Type B pancreatic cell (in vitro differentiated cells): ENCODE results near the gene SALL1. TPM values are rescaled to one million over a fixed set of nuclear protein-coding genes. Genes with fewer than 3 reads are reported as not detected.
A peak's percentile ranks its signal among the peaks of the same experiment; 100 is the strongest.

Experiments
- DNase-seq: peaks from one replicate; pipeline ENCODE4 v3.0.0; 2021; ENCODE audit warnings: mixed read lengths; ENCODE audit not compliant: unreplicated experiment; ENCODE audit errors: extremely low spot score
- H3K27ac Mint-ChIP-seq: 2 replicates; pipeline ENCODE4 v1.8.0; 2021; ENCODE audit warnings: mild to moderate bottlenecking, mixed read lengths
- H3K27me3 Mint-ChIP-seq: 2 replicates; pipeline ENCODE4 v1.8.0; 2021; ENCODE audit warnings: mixed read lengths
- H3K36me3 Mint-ChIP-seq: 2 replicates; pipeline ENCODE4 v1.8.0; 2021; ENCODE audit warnings: mixed read lengths
- H3K4me1 Mint-ChIP-seq: one replicate; pipeline ENCODE4 v1.8.0; 2021; ENCODE audit warnings: mixed read lengths; ENCODE audit not compliant: unreplicated experiment
- H3K4me3 Mint-ChIP-seq: 2 replicates; pipeline ENCODE4 v1.8.0; 2021; ENCODE audit warnings: mild to moderate bottlenecking, mixed read lengths
- H3K9me3 Mint-ChIP-seq: 2 replicates; pipeline ENCODE4 v1.8.0; 2021; ENCODE audit warnings: mixed read lengths
- total RNA-seq: library from RNA; stranded (reverse); gene quantifications from 2 replicates; pipeline ENCODE4 v1.2.1, GENCODE V29; 2021; ENCODE audit warnings: low replicate concordance
- TF ChIP-seq, protein P1 (sequence below): fragments of 200-600 bp; sonication (generic); conservative IDR thresholded peaks from 2 replicates; pipeline ENCODE4 v1.5.0; 2021; ENCODE audit warnings: antibody characterized with exemption, mild to moderate bottlenecking

Gene SALL1
- total RNA-seq, 1 donor from 2014 or later: 27.0 TPM

- Mint-ChIP-seq H3K36me3 (peaks cover 20% of the 10 kb centered on the region), H3K4me1 (peaks cover 34% of the 10 kb centered on the region), H3K27me3 (peaks cover 52% of the 10 kb centered on the region), H3K4me3 (no peak overlapping the region), H3K27ac (no peak overlapping the region), H3K9me3 (no peaks in the 10 kb centered on the region)
- no peak for DNase-seq
- TF ChIP-seq, protein P1, sequence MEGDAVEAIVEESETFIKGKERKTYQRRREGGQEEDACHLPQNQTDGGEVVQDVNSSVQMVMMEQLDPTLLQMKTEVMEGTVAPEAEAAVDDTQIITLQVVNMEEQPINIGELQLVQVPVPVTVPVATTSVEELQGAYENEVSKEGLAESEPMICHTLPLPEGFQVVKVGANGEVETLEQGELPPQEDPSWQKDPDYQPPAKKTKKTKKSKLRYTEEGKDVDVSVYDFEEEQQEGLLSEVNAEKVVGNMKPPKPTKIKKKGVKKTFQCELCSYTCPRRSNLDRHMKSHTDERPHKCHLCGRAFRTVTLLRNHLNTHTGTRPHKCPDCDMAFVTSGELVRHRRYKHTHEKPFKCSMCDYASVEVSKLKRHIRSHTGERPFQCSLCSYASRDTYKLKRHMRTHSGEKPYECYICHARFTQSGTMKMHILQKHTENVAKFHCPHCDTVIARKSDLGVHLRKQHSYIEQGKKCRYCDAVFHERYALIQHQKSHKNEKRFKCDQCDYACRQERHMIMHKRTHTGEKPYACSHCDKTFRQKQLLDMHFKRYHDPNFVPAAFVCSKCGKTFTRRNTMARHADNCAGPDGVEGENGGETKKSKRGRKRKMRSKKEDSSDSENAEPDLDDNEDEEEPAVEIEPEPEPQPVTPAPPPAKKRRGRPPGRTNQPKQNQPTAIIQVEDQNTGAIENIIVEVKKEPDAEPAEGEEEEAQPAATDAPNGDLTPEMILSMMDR: no peak
These were observed 17.9 kb downstream of the SALL1 start for GRCh38 chr16:51133183-51133582.

- Mint-ChIP-seq H3K27me3 (peaks cover 50% of the 10 kb centered on the region), H3K9me3 (no peaks in the 10 kb centered on the region), H3K36me3 (peaks cover 14% of the 10 kb centered on the region), H3K4me1 (peaks cover 36% of the 10 kb centered on the region), H3K4me3 (no peak overlapping the region), H3K27ac (no peak overlapping the region)
- no peak for DNase-seq
- TF ChIP-seq, protein P1: no peak
These were observed 18.5 kb downstream of the SALL1 start for GRCh38 chr16:51132490-51133115.

GRCh38 chr16:51131619-51132018 is 19.5 kb downstream of the SALL1 start:
- H3K27ac Mint-ChIP-seq: no peak overlapping the region
- TF ChIP-seq, protein P1: no peak
- no peak for DNase-seq
- H3K9me3 Mint-ChIP-seq: no peaks in the 10 kb centered on the region
- H3K4me1 Mint-ChIP-seq: peaks cover 41% of the 10 kb centered on the region
- H3K36me3 Mint-ChIP-seq: peaks cover 10% of the 10 kb centered on the region
- H3K4me3 Mint-ChIP-seq: peak overlapping the region; percentile 52
- peaks cover 53% of the 10 kb centered on the region for H3K27me3 Mint-ChIP-seq

DNA sequence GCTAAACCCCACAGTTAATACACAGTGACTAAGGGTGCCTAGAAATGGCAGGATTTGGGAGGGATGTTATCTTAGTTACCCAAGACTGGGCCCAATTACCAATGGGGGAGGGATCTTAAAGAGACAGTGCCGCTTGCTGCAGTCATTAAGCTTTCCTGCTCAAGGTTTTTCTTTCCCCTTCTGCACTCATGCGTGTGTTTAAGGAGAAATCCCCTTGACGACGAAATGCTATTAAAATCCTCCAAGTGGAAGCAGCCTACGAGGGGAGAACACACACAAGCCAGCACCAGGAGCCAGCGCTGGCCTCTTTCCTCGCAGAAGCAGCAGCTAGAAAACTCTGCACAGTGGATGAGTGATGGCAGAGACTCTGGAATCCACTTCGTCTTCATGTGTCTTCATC is 22.0 kb downstream of the SALL1 start:
- no peaks in the 10 kb centered on the region for H3K9me3 Mint-ChIP-seq
- peaks cover 34% of the 10 kb centered on the region for H3K4me1 Mint-ChIP-seq
- peaks cover 4% of the 10 kb centered on the region for H3K36me3 Mint-ChIP-seq
- TF ChIP-seq, protein P1: no peak
- no peak for DNase-seq
- no peak overlapping the region for H3K4me3 Mint-ChIP-seq
- peaks cover 44% of the 10 kb centered on the region for H3K27me3 Mint-ChIP-seq
- no peak overlapping the region for H3K27ac Mint-ChIP-seq

DNA sequence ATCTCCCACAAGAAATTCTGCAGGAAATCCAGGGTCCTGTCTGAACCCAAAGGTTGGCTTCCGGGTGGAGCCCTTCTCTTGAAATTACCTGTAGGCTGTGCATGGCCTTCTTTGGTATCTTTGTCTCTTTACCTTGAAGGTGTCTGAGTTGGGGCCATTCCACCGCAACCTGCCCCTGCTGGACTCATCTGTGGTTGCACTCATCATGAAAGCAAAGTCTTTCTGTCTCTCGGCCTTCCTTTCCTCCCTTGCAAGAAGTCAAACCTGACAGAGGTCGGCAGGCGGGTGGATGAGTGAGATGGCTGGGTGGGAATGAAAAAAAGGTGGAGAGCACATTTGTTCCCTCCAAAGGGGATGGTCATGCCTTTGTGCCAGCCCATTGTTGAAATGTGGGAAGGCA is 25.1 kb downstream of the SALL1 start:
- H3K36me3 Mint-ChIP-seq: no peaks in the 10 kb centered on the region

More for the DNA sequence above, 25.1 kb downstream of the SALL1 start:
- H3K27me3 Mint-ChIP-seq: peaks cover 34% of the 10 kb centered on the region
- no peak overlapping the region for H3K4me3 Mint-ChIP-seq
- TF ChIP-seq, protein P1: peak; percentile 47
- H3K27ac Mint-ChIP-seq: no peak overlapping the region
- H3K9me3 Mint-ChIP-seq: no peaks in the 10 kb centered on the region
- DNase-seq: no peak
- peaks cover 21% of the 10 kb centered on the region for H3K4me1 Mint-ChIP-seq
